ENCODE measurements around the gene NPAS3.

Gene NPAS3

DNA sequence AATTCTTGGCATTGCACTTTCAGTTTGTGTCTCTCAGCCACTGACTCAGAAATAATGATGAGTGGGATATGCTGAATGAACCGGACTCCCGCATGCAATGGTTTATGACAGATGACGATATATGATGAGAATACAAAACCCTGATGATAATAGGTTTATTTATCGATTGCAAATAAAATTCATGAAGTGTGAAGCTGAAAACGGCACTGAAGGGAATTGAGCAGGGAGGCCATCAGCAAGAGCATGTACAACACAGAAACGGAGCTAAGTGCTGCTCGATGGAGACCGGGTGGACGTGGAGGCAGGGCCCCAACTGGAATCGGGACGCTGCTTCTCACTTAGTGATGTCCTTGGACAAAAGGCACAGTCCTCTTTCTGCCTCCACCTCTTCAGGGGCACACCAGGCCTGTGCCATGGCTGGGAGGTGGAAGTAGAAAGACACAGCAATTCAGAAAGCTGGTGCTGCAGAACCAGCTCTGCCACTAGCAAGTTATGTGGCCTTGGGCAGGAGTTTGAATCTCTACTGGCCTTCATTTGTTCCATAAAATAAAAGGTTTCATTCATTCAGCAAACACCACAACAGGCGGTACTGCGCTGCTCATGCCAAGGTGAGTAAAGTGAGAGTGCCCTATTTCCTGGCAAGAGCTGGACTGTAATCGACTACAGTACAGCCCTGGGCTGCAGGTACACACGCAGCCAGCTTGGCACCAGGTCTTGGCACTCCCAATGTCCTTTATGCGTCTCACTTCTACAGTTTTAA is 895.2 kb downstream of the NPAS3 start:
- no peak for DNase-seq

GRCh38 chr14:33834466-33835260 is 896.0 kb downstream of the NPAS3 start:
- DNase-seq, result no peak

GRCh38 chr14:33835261-33835655 is 896.6 kb downstream of the NPAS3 start:
- DNase-seq, result no peak

DNA sequence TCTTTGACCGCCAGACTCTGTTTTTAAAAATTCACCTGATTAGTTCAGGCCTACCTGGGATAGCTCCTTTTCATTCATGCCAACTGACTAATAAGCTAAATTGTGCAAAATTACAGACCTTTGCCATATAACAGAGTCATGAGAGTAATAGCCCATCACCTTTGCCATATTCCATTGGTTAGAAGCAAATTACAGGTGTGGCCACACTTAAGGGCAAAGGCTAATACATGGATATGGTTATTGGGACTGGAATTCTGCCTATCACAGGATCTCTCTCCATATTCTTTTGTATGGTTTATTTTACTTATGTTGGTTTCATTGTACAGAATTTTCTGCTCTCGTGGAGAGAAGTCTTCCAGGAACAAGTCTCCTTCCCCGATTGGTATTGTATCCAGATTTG is 897.0 kb downstream of the NPAS3 start:
- no peak for DNase-seq

DNA sequence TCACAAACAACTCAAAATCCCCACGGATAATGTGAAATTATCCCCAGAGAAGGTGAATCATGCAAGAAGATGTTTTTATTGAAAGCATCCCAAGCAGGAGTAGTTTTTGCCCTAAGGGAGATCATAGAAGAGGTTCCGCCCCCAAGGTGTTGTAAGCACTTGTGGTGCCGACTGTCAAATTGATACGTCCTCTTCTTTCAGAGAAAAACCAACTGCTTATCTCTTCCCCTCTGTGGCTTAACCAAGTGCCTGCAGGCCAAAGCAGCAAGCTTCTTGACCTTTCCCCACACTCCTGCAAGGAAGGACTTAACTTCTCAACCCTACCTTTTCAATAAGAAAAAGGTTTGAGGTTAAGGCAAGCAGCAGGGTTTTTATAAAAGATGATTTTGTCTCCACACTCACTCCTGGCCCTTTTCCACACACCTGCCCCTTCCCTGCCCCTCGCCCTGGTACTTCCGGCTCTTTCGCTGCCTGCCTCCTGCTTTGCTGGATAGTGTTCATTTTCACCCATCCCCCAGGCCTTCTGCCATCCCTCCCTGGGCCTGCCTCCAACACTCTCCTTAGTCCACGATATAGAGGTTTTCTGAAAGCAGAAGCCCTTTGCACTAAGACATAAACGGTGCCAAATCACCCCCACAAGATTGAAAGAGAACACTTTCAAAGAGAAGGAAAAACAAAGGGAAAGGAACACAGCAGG is 897.7 kb downstream of the NPAS3 start:
- DNase-seq, result no peak

DNA sequence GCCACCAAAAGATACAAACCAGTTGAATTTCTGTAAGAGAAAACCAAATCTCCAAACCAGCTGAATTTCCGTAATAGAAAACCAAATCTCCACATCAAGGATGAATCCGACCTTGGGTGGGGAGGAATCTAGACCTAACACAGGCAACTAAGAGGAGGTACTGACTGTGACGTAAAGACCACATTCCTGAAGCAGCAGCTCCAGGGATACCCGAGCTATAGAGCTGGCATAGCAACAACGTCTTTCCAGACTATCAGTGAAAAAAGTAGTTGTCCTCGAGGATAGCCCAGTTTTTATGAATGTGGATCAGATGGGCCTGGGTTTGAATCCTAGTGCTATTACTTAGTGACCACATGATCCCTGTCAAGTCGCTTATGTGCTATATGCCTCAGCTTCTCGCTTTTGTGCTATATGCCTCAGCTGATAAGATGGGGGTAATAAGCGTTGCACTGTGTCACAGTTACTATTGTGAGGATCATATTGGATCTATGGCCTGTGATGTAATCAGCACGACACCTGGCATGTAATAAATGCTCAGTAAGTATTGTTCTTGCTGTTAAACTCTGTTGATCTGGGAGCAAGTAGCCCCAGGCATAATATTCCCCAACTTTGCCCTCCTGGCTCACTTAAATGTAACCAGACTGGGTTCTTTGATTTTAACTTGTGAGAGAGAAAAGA is 898.4 kb downstream of the NPAS3 start:
- no peak for DNase-seq

DNA sequence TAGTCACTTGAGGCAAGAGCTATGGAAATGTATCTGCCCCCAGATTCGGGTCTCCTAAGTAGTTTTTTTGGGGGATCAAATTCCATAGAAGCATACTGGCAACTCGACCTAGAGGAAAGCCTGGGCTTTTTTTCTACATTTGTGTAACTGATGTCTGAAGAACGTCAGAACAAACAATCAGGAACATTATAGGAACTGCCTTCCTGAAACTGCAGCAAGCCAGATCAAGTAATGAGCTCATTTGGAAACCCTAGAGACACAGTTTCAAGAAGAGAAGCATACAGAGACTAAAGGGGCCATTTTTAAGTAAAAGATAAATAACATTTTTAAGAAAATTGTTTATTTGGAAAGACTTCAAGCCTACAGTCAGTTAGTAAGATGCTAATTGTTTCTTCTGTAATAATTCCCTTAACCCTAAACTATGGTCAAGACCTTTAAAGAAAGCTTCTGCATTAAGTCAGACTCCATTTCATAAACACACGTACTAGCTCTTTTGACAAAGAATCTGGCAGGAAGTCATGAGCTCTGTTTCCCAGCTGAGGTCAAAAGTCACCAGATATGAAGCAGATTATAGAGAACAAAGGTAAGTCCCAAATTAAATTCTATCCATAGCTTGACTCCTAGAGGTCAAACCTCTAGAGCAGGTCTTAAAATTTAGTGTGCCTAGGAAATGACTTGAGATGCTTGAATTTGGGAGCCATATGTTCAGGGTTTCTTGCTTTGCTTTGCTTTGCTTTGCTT is 899.4 kb downstream of the NPAS3 start:
- DNase-seq, result no peak

DNA sequence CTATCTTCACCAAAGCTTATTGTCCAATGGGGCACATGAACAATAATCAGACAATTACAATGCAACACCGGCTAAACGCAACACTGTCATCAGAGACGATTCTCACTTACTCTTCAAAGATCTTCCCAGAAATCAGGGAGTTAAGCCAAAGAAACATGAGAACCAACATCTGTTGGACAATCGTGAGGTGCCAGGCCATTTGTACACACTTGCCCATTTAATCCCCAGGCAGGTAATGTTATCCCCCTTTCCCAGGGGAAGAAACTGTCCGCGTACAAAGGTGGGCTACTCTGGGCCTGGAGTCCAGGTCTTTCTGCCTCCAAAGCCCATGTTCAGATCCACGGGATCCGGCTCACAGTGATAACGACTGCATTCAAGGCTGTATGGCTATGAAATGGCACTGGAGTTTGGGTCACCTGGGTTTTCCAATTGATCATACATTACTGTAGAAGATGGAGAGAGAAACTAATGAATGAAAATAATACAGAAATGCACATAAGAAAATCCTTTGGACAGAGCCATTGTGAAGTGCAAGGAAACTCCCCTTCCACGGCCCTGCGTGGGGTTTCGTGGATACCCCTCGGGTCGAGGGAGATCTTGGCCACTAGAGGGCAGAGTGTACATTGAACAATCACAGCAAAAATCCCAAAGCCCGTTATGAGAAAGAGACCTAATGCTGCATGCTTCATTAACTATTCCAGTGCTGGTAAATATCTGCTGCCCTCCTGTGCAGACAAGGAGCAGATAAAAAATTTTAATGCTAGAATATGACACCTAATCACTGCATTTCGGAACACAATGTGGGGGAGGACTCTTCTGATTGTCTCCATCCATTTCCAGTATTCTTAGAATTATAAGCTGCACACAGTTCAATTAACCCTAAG is 900.8 kb downstream of the NPAS3 start:
- DNase-seq, result peak; percentile 63

GRCh38 chr14:33840797-33841196 is 902.1 kb downstream of the NPAS3 start:
- DNase-seq, result no peak

GRCh38 chr14:33842299-33842698 is 903.6 kb downstream of the NPAS3 start:
- DNase-seq, result no peak

DNA sequence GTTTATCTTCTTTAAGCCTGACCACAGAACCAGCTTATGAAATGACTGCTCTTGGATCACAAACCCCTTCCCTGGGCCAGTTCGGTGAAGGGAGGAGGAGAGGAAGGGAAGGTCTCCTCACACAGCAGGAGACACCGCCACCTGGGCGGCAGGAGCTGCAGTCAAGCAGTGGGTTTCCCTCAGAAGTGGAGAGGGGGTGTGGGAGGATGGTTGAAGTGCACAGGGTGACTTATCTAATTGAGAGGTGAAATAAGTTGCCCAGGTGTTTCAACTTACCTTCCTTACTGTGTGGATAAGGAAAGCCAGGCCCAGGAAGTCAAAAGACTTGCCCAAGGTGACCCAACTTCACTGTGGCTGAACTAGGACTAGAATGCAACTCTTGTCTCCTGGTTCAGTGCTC is 905.4 kb downstream of the NPAS3 start:
- DNase-seq, result no peak

DNA sequence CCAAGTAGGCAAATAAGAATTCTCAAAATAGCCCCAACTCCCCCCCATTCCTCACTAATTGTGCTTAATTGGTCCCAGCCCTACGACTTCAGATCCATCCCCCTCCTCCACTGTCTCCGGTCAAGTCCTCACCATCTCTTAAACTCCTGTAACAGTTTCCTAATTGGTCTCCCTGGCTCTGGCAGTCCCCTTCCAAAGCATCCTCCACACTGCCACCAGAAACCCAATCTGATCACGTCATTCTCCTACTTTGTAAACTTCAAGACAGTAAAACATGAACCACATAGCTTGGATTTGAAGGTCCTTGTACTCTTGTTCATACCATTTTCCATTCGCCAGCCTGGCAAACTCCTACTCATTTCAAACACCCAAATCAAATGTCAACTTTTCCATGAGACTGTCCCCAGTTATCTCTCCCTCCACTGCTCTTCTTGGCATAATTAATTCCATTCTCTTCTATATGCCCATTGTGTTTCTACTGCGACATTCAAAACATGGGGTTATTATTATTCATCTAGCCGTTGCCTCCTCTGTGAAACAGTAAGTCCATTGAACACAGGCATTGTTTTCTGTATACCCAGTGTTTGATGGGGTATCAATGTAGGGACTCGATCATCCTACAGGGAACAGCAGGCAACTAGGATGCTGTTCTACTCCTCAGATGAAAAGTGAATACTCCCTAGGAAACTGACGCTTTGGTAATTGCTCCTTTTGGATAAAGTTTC is 907.6 kb downstream of the NPAS3 start:
- DNase-seq, result no peak

- no peak for DNase-seq
Observed at GRCh38 chr14:33847066-33847465, 908.4 kb downstream of the NPAS3 start.

- no peak for DNase-seq
Observed at GRCh38 chr14:33848009-33848408, 909.3 kb downstream of the NPAS3 start.

DNA sequence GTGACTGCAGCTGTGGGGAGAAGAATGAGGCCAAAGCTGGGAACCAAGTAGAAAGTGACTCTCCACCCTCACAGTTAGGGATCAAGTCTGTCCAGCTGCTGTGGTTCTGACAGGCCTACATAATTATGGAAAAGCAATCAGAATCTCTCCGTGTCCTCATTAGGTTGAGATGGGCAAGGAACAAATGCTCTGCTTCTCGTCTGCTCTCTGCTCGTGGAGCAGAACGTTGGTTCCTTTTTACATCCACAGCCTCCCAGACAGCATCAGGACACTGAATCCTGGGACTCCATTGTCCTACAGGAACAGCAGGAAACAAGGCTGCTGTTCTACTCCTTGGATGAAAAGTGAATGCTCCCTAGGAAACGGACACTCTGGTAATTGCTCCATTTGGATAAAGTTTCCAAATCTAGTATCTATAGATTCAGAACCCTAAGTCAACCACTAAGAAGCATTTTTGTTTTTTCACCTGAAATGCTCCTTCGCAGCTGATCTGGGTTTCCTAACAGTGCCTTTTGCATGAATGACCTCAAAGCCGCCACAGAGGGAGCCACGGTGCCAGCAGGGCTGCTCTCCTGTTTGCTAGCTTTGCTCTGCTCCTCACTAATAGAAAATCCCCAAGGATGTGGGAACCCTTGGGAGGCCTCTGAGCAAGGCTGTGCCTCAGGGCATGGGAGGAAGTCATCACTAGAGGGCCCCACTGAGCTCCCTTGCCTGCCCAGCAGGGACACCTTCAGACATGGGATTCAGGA is 910.2 kb downstream of the NPAS3 start:
- DNase-seq, result no peak

- no peak for DNase-seq
Observed at GRCh38 chr14:33849455-33849801, 910.7 kb downstream of the NPAS3 start.

DNA sequence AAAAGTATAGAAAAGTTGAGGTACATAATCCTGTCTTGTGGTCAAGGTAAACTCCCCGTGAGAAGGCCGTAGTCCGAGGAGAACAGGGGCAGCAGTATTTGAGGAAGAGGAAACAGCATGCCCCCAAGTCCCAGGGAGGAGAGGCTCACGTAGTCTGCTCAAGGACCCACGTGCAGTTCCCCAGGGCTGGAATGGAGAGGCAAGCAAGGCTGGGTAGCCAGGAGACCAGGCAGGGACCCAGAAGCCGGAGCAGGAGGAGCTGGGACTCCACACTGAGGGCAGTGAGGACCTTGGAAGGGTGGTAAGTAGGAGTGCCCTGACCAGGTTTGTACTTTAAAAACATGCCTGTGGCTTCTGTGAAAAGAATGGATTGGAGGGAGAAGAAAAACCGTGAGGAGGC is 912.1 kb downstream of the NPAS3 start:
- DNase-seq, result no peak

DNA sequence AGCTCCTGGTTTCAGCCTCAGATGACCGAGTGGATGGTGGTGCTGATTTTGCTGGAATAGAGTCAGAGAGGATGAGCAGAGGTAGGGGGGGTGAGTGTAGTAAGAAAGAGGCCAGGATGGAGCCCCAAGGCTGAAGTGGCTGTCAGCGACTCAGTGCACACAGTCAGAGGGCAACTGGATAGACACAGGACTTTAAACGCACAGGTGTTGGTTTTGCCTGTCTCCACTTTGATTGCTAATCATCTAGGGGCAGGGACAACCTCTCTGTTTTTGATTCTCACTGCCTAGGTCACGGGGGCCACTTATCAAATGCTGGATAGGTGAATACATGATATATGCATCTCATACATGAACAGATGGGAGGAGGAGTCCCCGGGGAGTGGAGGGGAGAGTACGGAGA is 912.7 kb downstream of the NPAS3 start:
- DNase-seq, result no peak

DNA sequence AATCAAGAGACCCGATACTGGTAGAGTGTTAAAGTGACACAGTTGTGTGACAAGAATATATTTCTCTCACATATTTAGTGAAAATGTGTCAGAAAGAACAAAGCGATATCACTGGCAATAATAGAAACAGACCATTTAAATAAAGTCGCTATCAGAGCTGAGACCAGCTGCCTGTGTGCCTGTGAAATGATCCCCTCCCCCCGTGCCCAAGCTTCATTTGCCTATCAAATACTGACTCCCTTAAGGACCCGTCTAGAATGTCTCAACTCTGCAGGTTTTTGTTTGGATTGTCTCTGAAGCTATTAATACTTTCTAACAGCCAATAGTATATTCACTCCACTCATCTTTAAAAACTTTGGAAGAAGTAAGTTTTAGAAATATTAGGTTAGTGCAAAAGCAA is 913.3 kb downstream of the NPAS3 start:
- DNase-seq, result no peak
